Stomach (tissue), 19 donors: Measurements from ENCODE around the gene OR13C8. TPM values are rescaled to one million over a fixed set of nuclear protein-coding genes. Genes with fewer than 3 reads are reported as not detected.
"Not testable (repeated sequence)": the region's sequence is repeated elsewhere in the genome, so short reads cannot be mapped to it uniquely, and the experiment has no call there.

Source experiments
- DNase-seq, 2 donors: peaks; one replicate each; pipeline versions ENCODE4 v3.0.0 to v3.0.0-alpha.2; 2013 to 2019
- H3K27ac ChIP-seq, 5 donors: fragments of 200-600 bp in 4 of 5; sonication (generic) in 4 of 5; one replicate each; pipeline ENCODE4 v1.5.1; 2013 to 2019; ENCODE audit warnings: mild to moderate bottlenecking in 1 of 5, moderate library complexity in 1 of 5
- H3K27me3 ChIP-seq, 3 donors: fragments of 200-600 bp; sonication (generic); one replicate each; pipeline ENCODE4 v1.5.1; 2017 to 2019; ENCODE audit warnings: mixed run types in 1 of 3
- H3K36me3 ChIP-seq, 4 donors: fragments of 200-600 bp; sonication (generic); 1 replicate in 3 of 4; 2 replicates in 1 of 4; pipeline ENCODE4 v1.5.1; 2016 to 2019
- H3K4me1 ChIP-seq, 4 donors: fragments of 200-600 bp; sonication (generic); one replicate each; pipeline ENCODE4 v1.5.1; 2016 to 2019
- H3K4me3 ChIP-seq, 4 donors: fragments of 200-600 bp; sonication (generic) in 3 of 4; one replicate each; pipeline ENCODE4 v1.5.1; 2016 to 2019; ENCODE audit warnings: mild to moderate bottlenecking in 1 of 4
- H3K9me3 ChIP-seq, 4 donors: fragments of 200-600 bp; sonication (generic); one replicate each; pipeline ENCODE4 v1.5.1; 2016 to 2019
- CTCF ChIP-seq, 7 experiments: fragments of 450-650 bp in 4 of 7; fragments of 200-600 bp in 3 of 7; sonication (generic) in 3 of 7; IDR thresholded peaks; one replicate each; pipeline ENCODE4 v1.5.1; 2016 to 2019; ENCODE audit warnings: antibody characterized with exemption in 7 of 7, control low read depth in 2 of 7, mild to moderate bottlenecking in 1 of 7
- EP300 ChIP-seq: sonication (generic); formaldehyde crosslinking; IDR thresholded peaks from one replicate; pipeline ENCODE4 v1.6.1; 2017; ENCODE audit warnings: antibody characterized with exemption
- POLR2A ChIP-seq, 4 donors: fragments of 450-650 bp; IDR thresholded peaks; one replicate each; pipeline ENCODE4 v1.6.1; 2016; ENCODE audit warnings: antibody characterized with exemption in 4 of 4, control low read depth in 2 of 4, mild to moderate bottlenecking in 1 of 4, moderate library complexity in 1 of 4
- POLR2AphosphoS5 ChIP-seq, 3 donors: sonication (generic); formaldehyde crosslinking; IDR thresholded peaks; one replicate each; pipeline ENCODE4 v1.6.1; 2016; ENCODE audit warnings: antibody characterized with exemption in 3 of 3
- WGBS, 5 donors: extraction: QIAGEN DNeasy Blood & Tissue Kit in 3 of 5; methylation state at CpG; one replicate each; pipeline versions ENCODE4 v1.1.5 to v1.1.7; 2013 to 2018; 5-methylcytosine and 5-hydroxymethylcytosine counted together
- intact Hi-C: fragments of 100-400 bp; cut with DNase I; formaldehyde crosslinking; loops from one replicate; pipeline ENCODE4 v1.15.1; 2023; ENCODE audit warnings: low total_unique reads
- long read RNA-seq, 10 donors: transcript quantifications; one replicate each; lab custom pipeline, GENCODE V29; 2026
- polyA plus RNA-seq, 3 donors: library from polyadenylated mRNA; stranded (reverse); fragments of 200-250 nt; gene quantifications; one replicate each; pipeline ENCODE4 v1.2.3, GENCODE V29; 2013
- total RNA-seq, 5 donors: library from RNA; depleted of rRNA; stranded (reverse); fragments of >200 nt; gene quantifications; one replicate each; pipeline versions ENCODE4 v1.1.0 to v1.2.3, GENCODE V29; 2014 to 2016
- donor health status: healthy with polysubstance abuse.
- donor health status: Bipolar disorder and iron deficiency.
- donor health status: healthy.

OR13C8 gene
- total RNA-seq: not detected
- polyA plus RNA-seq: not detected
- long read RNA-seq, donor 1: 0 reads
- long read RNA-seq, donor 2: 0 reads
- long read RNA-seq, donor 3: 0 reads
- long read RNA-seq, donor 4: 0 reads
- long read RNA-seq, donor 5: 0 reads
- long read RNA-seq, donor 6: 0 reads
- long read RNA-seq, donor 7: 0 reads
- long read RNA-seq, donor 8: 0 reads
- long read RNA-seq, donor 9: 0 reads
- long read RNA-seq, donor 10: 0 reads

- peaks cover 0 to 23% (median 7%) of the 10 kb centered on the region in 4 donors for H3K9me3 ChIP-seq
- H3K27me3 ChIP-seq: no peaks in the 10 kb centered on the region
- no peak for DNase-seq
- WGBS, 5 donors: 85 to 95% (median 92%) methylated on average over 4 of the region's 4 CpGs
- intact Hi-C loops: no loop called here
- no peak within 1 kb of the TSS for H3K4me3 ChIP-seq
- H3K4me1 ChIP-seq: no peaks in the 10 kb centered on the region
- TF ChIP-seq POLR2AphosphoS5 (IDR thresholded peaks at IDR 0.05) (no peak), CTCF (IDR thresholded peaks at IDR 0.05) (no peak), EP300 (no peak), POLR2A (IDR thresholded peaks at IDR 0.05) (no peak)
- no peak within 1 kb of the TSS for H3K27ac ChIP-seq
- no peaks in the 10 kb centered on the region for H3K36me3 ChIP-seq
These were observed at the start of gene OR13C8 for GRCh38 chr9:104568868-104569267. Gene OR13C8, plus strand, starts transcription at chr9:104569168. Its CDS starts 0 bp downstream, at chr9:104569168.

GRCh38 chr9:104520241-104520640 lies 48.7 kb upstream of the OR13C8 start:
- intact Hi-C loops, H3K4me1 ChIP-seq, H3K27me3 ChIP-seq, DNase-seq, H3K36me3 ChIP-seq, H3K27ac ChIP-seq, H3K4me3 ChIP-seq, H3K9me3 ChIP-seq: not testable (repeated sequence)
- WGBS, 5 donors: 77 to 86% (median 78%) methylated on average over 10 of the region's 10 CpGs

GRCh38 chr9:104527109-104527508 lies 41.9 kb upstream of the OR13C8 start, which contains the start of gene OR13C4:
Gene OR13C4, minus strand, starts transcription at chr9:104527209. Its CDS starts 0 bp downstream, at chr9:104527209.
- no peak within 1 kb of the TSS for H3K27ac ChIP-seq
- no peaks in the 10 kb centered on the region for H3K36me3 ChIP-seq
- intact Hi-C loops: no loop called here
- no peaks in the 10 kb centered on the region for H3K27me3 ChIP-seq
- no peaks in the 10 kb centered on the region for H3K9me3 ChIP-seq
- no peak within 1 kb of the TSS for H3K4me3 ChIP-seq
- TF ChIP-seq POLR2AphosphoS5 (IDR thresholded peaks at IDR 0.05): no peak
- no peak for TF ChIP-seq CTCF (IDR thresholded peaks at IDR 0.05)
- TF ChIP-seq EP300: no peak
- TF ChIP-seq POLR2A (IDR thresholded peaks at IDR 0.05): no peak
- no peak for DNase-seq
- no peaks in the 10 kb centered on the region for H3K4me1 ChIP-seq

- Histone ChIP-seq H3K9me3 (no peaks in the 10 kb centered on the region), H3K4me1 (no peaks in the 10 kb centered on the region), H3K27ac (no peak within 1 kb of the TSS), H3K4me3 (no peak within 1 kb of the TSS), H3K36me3 (no peaks in the 10 kb centered on the region), H3K27me3 (no peaks in the 10 kb centered on the region)
- no peak for DNase-seq
- TF ChIP-seq CTCF (IDR thresholded peaks at IDR 0.05) (no peak), POLR2AphosphoS5 (IDR thresholded peaks at IDR 0.05) (no peak), EP300 (no peak), POLR2A (IDR thresholded peaks at IDR 0.05) (no peak)
- intact Hi-C loops: no loop called here
- WGBS, 5 donors: 89 to 92% (median 91%) methylated on average over 5 of the region's 5 CpGs
These were observed 32.2 kb upstream of the OR13C8 start, which contains the start of gene OR13C3 for GRCh38 chr9:104536756-104537155. Gene OR13C3, minus strand, starts transcription at chr9:104536856. Its CDS starts 133 bp downstream, at chr9:104536723.

GRCh38 chr9:104539275-104539674 lies 29.7 kb upstream of the OR13C8 start:
- Histone ChIP-seq H3K4me3 (no peak overlapping the region), H3K9me3 (no peaks in the 10 kb centered on the region), H3K4me1 (no peaks in the 10 kb centered on the region), H3K27me3 (no peaks in the 10 kb centered on the region), H3K36me3 (no peaks in the 10 kb centered on the region), H3K27ac (no peak overlapping the region)
- intact Hi-C loops: no loop called here
- 5 to 51% (median 33%) methylated on average over 1 of the region's 1 CpG for WGBS, 5 donors
- DNase-seq: no peak
- TF ChIP-seq POLR2A (IDR thresholded peaks at IDR 0.05) (no peak), POLR2AphosphoS5 (IDR thresholded peaks at IDR 0.05) (no peak), EP300 (no peak), CTCF (IDR thresholded peaks at IDR 0.05) (no peak)
